Endothelial cell of umbilical vein (primary cell): ENCODE measurements around the gene MED22. TPM values are rescaled to one million over a fixed set of nuclear protein-coding genes. Genes with fewer than 3 reads are reported as not detected.

Experiments
- BruUV-seq: library from RNA; stranded (reverse); fragments of 400-500 nt; replicated peaks from 2 replicates; lab custom pipeline; 2021; lab: Mats Ljungman, UMichigan
- CTCF ChIA-PET: fragments of 300-600, 350-600 bp; sonication (Branson Sonifier 250); formaldehyde crosslinking; loops from one replicate; lab custom pipeline; 2021; ENCODE audit warnings: antibody characterized with exemption, inconsistent platforms; lab: Charles Lee
- POLR2A ChIA-PET: fragments of 300-600, 350-600 bp; sonication (Branson Sonifier 250); formaldehyde crosslinking; loops from one replicate; lab custom pipeline; 2021; ENCODE audit warnings: antibody characterized with exemption, inconsistent platforms; lab: Charles Lee
- DNase-seq: peaks from one replicate; pipeline ENCODE4 v3.0.0-alpha.2; 2011; ENCODE audit warnings: low read depth, low spot score
- FAIRE-seq: peaks from 2 replicates; lab custom pipeline; 2011; peaks lifted over from hg19 to GRCh38; lab: Jason Lieb, UNC
- H2AFZ ChIP-seq: 2 replicates; pipeline ENCODE4 v1.6.0; 2012; ENCODE audit warnings: low read depth, low read length, control low read depth, inconsistent platforms
- H3K27ac ChIP-seq: 2 replicates; pipeline ENCODE4 v1.5.1; 2011; ENCODE audit warnings: low read depth, mild to moderate bottlenecking, control low read depth, low read length, moderate library complexity; ENCODE audit not compliant: insufficient read depth
- H3K27me3 ChIP-seq, 2 experiments: 2 replicates each; pipeline versions ENCODE4 v1.6.0 to v1.6.1; 2011; ENCODE audit warnings: low read length in 2 of 2, mixed read lengths in 1 of 2; ENCODE audit not compliant: control insufficient read depth in 2 of 2, insufficient read depth in 2 of 2
- H3K36me3 ChIP-seq, 2 experiments: 2 replicates in 1 of 2; 3 replicates in 1 of 2; pipeline ENCODE4 v1.5.1; 2011; ENCODE audit warnings: low read length in 2 of 2, mild to moderate bottlenecking in 1 of 2, moderate library complexity in 1 of 2; ENCODE audit not compliant: control insufficient read depth in 2 of 2, insufficient read depth in 2 of 2; ENCODE audit errors: extremely low read depth in 1 of 2
- H3K4me1 ChIP-seq: 3 replicates; pipeline ENCODE4 v1.5.1; 2011; ENCODE audit warnings: mild to moderate bottlenecking, low read length; ENCODE audit not compliant: control insufficient read depth, insufficient read depth; ENCODE audit errors: extremely low read depth
- H3K4me2 ChIP-seq: 2 replicates; pipeline ENCODE4 v1.6.1; 2011; ENCODE audit warnings: low read length, control low read depth, mixed read lengths; ENCODE audit not compliant: insufficient read depth
- H3K4me3 ChIP-seq, 3 experiments: fragments of 200-600 bp in 1 of 3; sonication (generic), shearing (Covaris generic) in 1 of 3; replicated peaks in 1 of 3; 2 replicates each; pipeline ENCODE4 v1.5.1; 2011 to 2016; ENCODE audit warnings: control low read depth in 3 of 3, low read length in 3 of 3, mild to moderate bottlenecking in 2 of 3, inconsistent platforms in 1 of 3, low read depth in 1 of 3, moderate library complexity in 1 of 3; ENCODE audit not compliant: insufficient read depth in 1 of 3
- H3K79me2 ChIP-seq: 2 replicates; pipeline ENCODE4 v1.6.0; 2012; ENCODE audit warnings: low read length, inconsistent platforms; ENCODE audit not compliant: control insufficient read depth, insufficient read depth
- H3K9ac ChIP-seq: replicated peaks from 2 replicates; pipeline ENCODE3; 2011; ENCODE audit warnings: low read length, control low read depth; ENCODE audit not compliant: insufficient read depth; ENCODE audit errors: extremely low read depth
- H3K9me1 ChIP-seq: replicated peaks from 3 replicates; pipeline ENCODE4 v1.6.0; 2011; ENCODE audit warnings: mild to moderate bottlenecking, low read length; ENCODE audit not compliant: control insufficient read depth, insufficient read depth; ENCODE audit errors: extremely low read depth
- H3K9me3 ChIP-seq: replicated peaks from 2 replicates; pipeline ENCODE4 v1.5.1; 2012; ENCODE audit warnings: low read length, inconsistent platforms; ENCODE audit not compliant: control insufficient read depth, insufficient read depth
- H4K20me1 ChIP-seq: replicated peaks from 2 replicates; pipeline ENCODE3; 2011; ENCODE audit warnings: mild to moderate bottlenecking, low read length; ENCODE audit not compliant: control insufficient read depth, insufficient read depth; ENCODE audit errors: extremely low read depth
- CTCF ChIP-seq, 2 donors: IDR thresholded peaks; 1 replicate in 1 of 2; 2 replicates in 1 of 2; pipeline ENCODE4 v1.5.1; 2011; ENCODE audit warnings: low read length in 2 of 2, mild to moderate bottlenecking in 2 of 2, moderate library complexity in 2 of 2, control low read depth in 1 of 2, inconsistent platforms in 1 of 2, low read depth in 1 of 2; ENCODE audit not compliant: insufficient read depth in 1 of 2; ENCODE audit errors: extremely low read depth in 1 of 2
- EZH2 ChIP-seq: IDR thresholded peaks from 2 replicates; pipeline ENCODE4 v1.6.1; 2012; ENCODE audit warnings: borderline replicate concordance, low read depth, mild to moderate bottlenecking, moderate library complexity, low read length, inconsistent platforms; ENCODE audit not compliant: severe bottlenecking
- FOS ChIP-seq: IDR thresholded peaks from 2 replicates; pipeline ENCODE4 v1.6.1; 2011; ENCODE audit warnings: mild to moderate bottlenecking, low read length, moderate library complexity, borderline replicate concordance; ENCODE audit not compliant: insufficient read depth
- GATA2 ChIP-seq: IDR thresholded peaks from 2 replicates; pipeline ENCODE4 v1.7.0; 2011; ENCODE audit warnings: low read depth, mild to moderate bottlenecking, moderate library complexity, mixed read lengths, low read length; ENCODE audit not compliant: insufficient read length, insufficient read depth
- JUN ChIP-seq: IDR thresholded peaks from 2 replicates; pipeline ENCODE4 v1.6.1; 2011; ENCODE audit warnings: borderline replicate concordance, low read depth; ENCODE audit not compliant: insufficient read length, insufficient read depth
- MAX ChIP-seq: IDR thresholded peaks from 2 replicates; pipeline ENCODE4 v1.6.1; 2011; ENCODE audit not compliant: insufficient read depth, insufficient read length
- MYC ChIP-seq: IDR thresholded peaks from one replicate; pipeline ENCODE4 v1.6.1; 2011; ENCODE audit warnings: mild to moderate bottlenecking, low read depth, low read length
- POLR2A ChIP-seq: IDR thresholded peaks from 2 replicates; pipeline ENCODE4 v1.6.1; 2012; ENCODE audit warnings: low read depth, mild to moderate bottlenecking, control low read depth, low read length
- POLR2AphosphoS5 ChIP-seq: IDR thresholded peaks from 2 replicates; pipeline ENCODE4 v1.6.1; 2012; ENCODE audit warnings: low read depth, mild to moderate bottlenecking, control low read depth, low read length, moderate library complexity; ENCODE audit not compliant: insufficient read depth
- dilution Hi-C: fragments of 300-500 bp; cut with MboI; formaldehyde crosslinking; loops from one replicate; pipeline ENCODE4 v1.15.0; 2019; ENCODE audit warnings: low sequenced_read_pairs; ENCODE audit not compliant: extremely low pct_ligation_motif_present
- intact Hi-C: fragments of 100-400 bp; cut with micrococcal nuclease; formaldehyde crosslinking; loops from one replicate; pipeline ENCODE4 v1.10.0; 2022
- polyA plus RNA-seq, 4 experiments: library from polyadenylated mRNA; depleted of rRNA in 3 of 4; stranded (reverse) in 3 of 4; unstranded in 1 of 4; fragments of >200 nt; gene quantifications; 2 replicates each; pipeline versions ENCODE4 v1.2.1 to v1.2.3, GENCODE V29; 2011 to 2012; ENCODE audit warnings: missing spikeins in 1 of 4
- total RNA-seq: library from RNA; stranded (reverse); gene quantifications from 2 replicates; pipeline ENCODE4 v1.2.3, GENCODE V29; 2021

The MED22 gene
- total and polyA plus RNA-seq, 2 donors (not counting 3 experiments of a cell fraction or from before 2014, with no cell fraction given) = 25.7 to 27.4 TPM

- intact Hi-C loops (loop anchor here (5.0 kb wide), 1 partner anchor 159 kb away; no protein-coding TSS in a partner anchor), dilution Hi-C loops (no loop called here)
- H3K9me3 ChIP-seq = no peaks in the 10 kb centered on the region
- POLR2A ChIA-PET = interaction anchor here (1.1 kb wide), 1 partner anchor 9 kb away, joined by 3 read pairs; no protein-coding TSS in a partner anchor
- H3K4me3 ChIP-seq = peak overlapping the region in 1 of 3 experiments; percentile 59
- TF ChIP-seq POLR2A = no peak
- no peak for TF ChIP-seq CTCF (IDR thresholded peaks at IDR 0.05; ENCODE audit: extremely low read depth in 1 of 2, insufficient read depth in 1 of 2, low read depth in 1 of 2, low read length in 2 of 2)
- no peak for TF ChIP-seq EZH2
- no peak for TF ChIP-seq GATA2
- no peak for TF ChIP-seq MYC
- TF ChIP-seq JUN = no peak
- TF ChIP-seq FOS = no peak
- TF ChIP-seq POLR2AphosphoS5 = no peak
- TF ChIP-seq MAX = no peak
- H3K79me2 ChIP-seq = peaks cover 40% of the 10 kb centered on the region
- no peak for DNase-seq
- no peak for FAIRE-seq
- H3K4me1 ChIP-seq = peaks cover 14% of the 10 kb centered on the region
- no peaks in the 10 kb centered on the region for H3K9me1 ChIP-seq
- peaks cover 15 to 45% of the 10 kb centered on the region in 2 experiments for H3K36me3 ChIP-seq
- BruUV-seq = no TSS peak
- H2AFZ ChIP-seq = no peak overlapping the region
- CTCF ChIA-PET = interaction anchor here (0.7 to 1.0 kb wide), 3 partner anchors 14 to 160 kb away, joined by 3 read pairs; no protein-coding TSS in a partner anchor
- no peaks in the 10 kb centered on the region for H4K20me1 ChIP-seq
- no peaks in the 10 kb centered on the region for H3K27me3 ChIP-seq
- H3K9ac ChIP-seq = peak overlapping the region; percentile 41
- no peak overlapping the region for H3K27ac ChIP-seq
- H3K4me2 ChIP-seq = peak overlapping the region; percentile 41
These were observed 1.7 kb downstream of the MED22 start for GRCh38 chr9:133346021-133346785.
